Measurements from ENCODE around the gene PHOSPHO2. TPM values are rescaled to one million over a fixed set of nuclear protein-coding genes. Genes with fewer than 3 reads are reported as not detected.

PHOSPHO2 gene
- total and polyA plus RNA-seq, 2 donors (not counting 3 experiments of a cell fraction or from before 2014, with no cell fraction given) = 0.69 to 2.7 TPM

- H3K4me1 ChIP-seq (ENCODE audit: control insufficient read depth, extremely low read depth, insufficient read depth, low read length) = peaks cover 9% of the 10 kb centered on the region
- H3K27me3 ChIP-seq (ENCODE audit: control insufficient read depth in 2 of 2, insufficient read depth in 2 of 2, low read length in 2 of 2) = peaks cover 2 to 3% of the 10 kb centered on the region in 2 experiments
- ChIA-PET POLR2A (no interaction called here), CTCF (interaction anchor here (0.8 to 1.0 kb wide), 2 partner anchors 20 to 236 kb away, joined by 4 read pairs; no protein-coding TSS in a partner anchor)
- BruUV-seq (replicated peaks) = no TSS peak
- H3K36me3 ChIP-seq (ENCODE audit: control insufficient read depth in 2 of 2, extremely low read depth in 1 of 2, insufficient read depth in 2 of 2, low read length in 2 of 2) = no peaks in the 10 kb centered on the region
- DNase-seq (ENCODE audit: low read depth, low spot score) (no peak), FAIRE-seq (no peak)
- no peak overlapping the region for H3K4me2 ChIP-seq (ENCODE audit: insufficient read depth, low read length)
- H3K9me1 ChIP-seq (replicated peaks; ENCODE audit: control insufficient read depth, extremely low read depth, insufficient read depth, low read length) = no peaks in the 10 kb centered on the region
- dilution Hi-C loops (cut with MboI; ENCODE audit: extremely low pct_ligation_motif_present, low sequenced_read_pairs) = no loop called here
- H3K9me3 ChIP-seq (replicated peaks; ENCODE audit: control insufficient read depth, insufficient read depth, low read length) = no peaks in the 10 kb centered on the region
- no peaks in the 10 kb centered on the region for H4K20me1 ChIP-seq (replicated peaks; ENCODE audit: control insufficient read depth, extremely low read depth, insufficient read depth, low read length)
- no peak overlapping the region for H3K9ac ChIP-seq (replicated peaks; ENCODE audit: extremely low read depth, insufficient read depth, low read length)
- H3K4me3 ChIP-seq (replicated peaks in 1 of 3; ENCODE audit: insufficient read depth in 1 of 3, low read depth in 1 of 3, low read length in 3 of 3) = no peak overlapping the region
- intact Hi-C loops (cut with micrococcal nuclease) = no loop called here
- H3K79me2 ChIP-seq (ENCODE audit: control insufficient read depth, insufficient read depth, low read length) = no peaks in the 10 kb centered on the region
- TF ChIP-seq EZH2 (IDR thresholded peaks at IDR 0.05; ENCODE audit: borderline replicate concordance, low read depth, low read length, severe bottlenecking) (no peak), MYC (IDR thresholded peaks at IDR 0.05; ENCODE audit: low read depth, low read length) (no peak), JUN (IDR thresholded peaks at IDR 0.05; ENCODE audit: borderline replicate concordance, insufficient read depth, insufficient read length, low read depth) (no peak), MAX (IDR thresholded peaks at IDR 0.05; ENCODE audit: insufficient read depth, insufficient read length) (no peak), GATA2 (IDR thresholded peaks at IDR 0.05; ENCODE audit: insufficient read depth, insufficient read length, low read depth, low read length) (no peak), POLR2A (IDR thresholded peaks at IDR 0.05; ENCODE audit: low read depth, low read length) (no peak), FOS (IDR thresholded peaks at IDR 0.05; ENCODE audit: borderline replicate concordance, insufficient read depth, low read length) (no peak)
- no peak overlapping the region for H2AFZ ChIP-seq (ENCODE audit: low read depth, low read length)
- H3K27ac ChIP-seq (ENCODE audit: insufficient read depth, low read depth, low read length) = no peak overlapping the region
Observed at GRCh38 chr2:169727065-169727464, 32.8 kb downstream of the PHOSPHO2 start.

- no peak overlapping the region for H3K27ac ChIP-seq (ENCODE audit: insufficient read depth, low read depth, low read length)
- H3K27me3 ChIP-seq (ENCODE audit: control insufficient read depth in 2 of 2, insufficient read depth in 2 of 2, low read length in 2 of 2) = peaks cover 2 to 3% of the 10 kb centered on the region in 2 experiments
- H3K79me2 ChIP-seq (ENCODE audit: control insufficient read depth, insufficient read depth, low read length) = no peaks in the 10 kb centered on the region
- no peak for TF ChIP-seq MYC (IDR thresholded peaks at IDR 0.05; ENCODE audit: low read depth, low read length)
- TF ChIP-seq GATA2 (IDR thresholded peaks at IDR 0.05; ENCODE audit: insufficient read depth, insufficient read length, low read depth, low read length) = no peak
- TF ChIP-seq FOS (IDR thresholded peaks at IDR 0.05; ENCODE audit: borderline replicate concordance, insufficient read depth, low read length) = no peak
- TF ChIP-seq CTCF (IDR thresholded peaks at IDR 0.05; ENCODE audit: extremely low read depth in 1 of 2, insufficient read depth in 1 of 2, low read depth in 1 of 2, low read length in 2 of 2) = no peak
- no peak for TF ChIP-seq EZH2 (IDR thresholded peaks at IDR 0.05; ENCODE audit: borderline replicate concordance, low read depth, low read length, severe bottlenecking)
- no peak for TF ChIP-seq POLR2A (IDR thresholded peaks at IDR 0.05; ENCODE audit: low read depth, low read length)
- no peak for TF ChIP-seq POLR2AphosphoS5 (IDR thresholded peaks at IDR 0.05; ENCODE audit: insufficient read depth, low read depth, low read length)
- no peak for TF ChIP-seq MAX (IDR thresholded peaks at IDR 0.05; ENCODE audit: insufficient read depth, insufficient read length)
- TF ChIP-seq JUN (IDR thresholded peaks at IDR 0.05; ENCODE audit: borderline replicate concordance, insufficient read depth, insufficient read length, low read depth) = no peak
- H3K4me2 ChIP-seq (ENCODE audit: insufficient read depth, low read length) = no peak overlapping the region
- intact Hi-C loops (cut with micrococcal nuclease) (no loop called here), dilution Hi-C loops (cut with MboI; ENCODE audit: extremely low pct_ligation_motif_present, low sequenced_read_pairs) (no loop called here)
- H3K4me1 ChIP-seq (ENCODE audit: control insufficient read depth, extremely low read depth, insufficient read depth, low read length) = peaks cover 14% of the 10 kb centered on the region
- no peak overlapping the region for H3K9ac ChIP-seq (replicated peaks; ENCODE audit: extremely low read depth, insufficient read depth, low read length)
- no peaks in the 10 kb centered on the region for H3K9me1 ChIP-seq (replicated peaks; ENCODE audit: control insufficient read depth, extremely low read depth, insufficient read depth, low read length)
- H2AFZ ChIP-seq (ENCODE audit: low read depth, low read length) = no peak overlapping the region
- FAIRE-seq (no peak), DNase-seq (ENCODE audit: low read depth, low spot score) (no peak)
- H4K20me1 ChIP-seq (replicated peaks; ENCODE audit: control insufficient read depth, extremely low read depth, insufficient read depth, low read length) = no peaks in the 10 kb centered on the region
- CTCF ChIA-PET = no interaction called here
- H3K36me3 ChIP-seq (ENCODE audit: control insufficient read depth in 2 of 2, extremely low read depth in 1 of 2, insufficient read depth in 2 of 2, low read length in 2 of 2) = no peaks in the 10 kb centered on the region
- BruUV-seq (replicated peaks) = no TSS peak
- POLR2A ChIA-PET = no interaction called here
- no peaks in the 10 kb centered on the region for H3K9me3 ChIP-seq (replicated peaks; ENCODE audit: control insufficient read depth, insufficient read depth, low read length)
- H3K4me3 ChIP-seq (replicated peaks in 1 of 3; ENCODE audit: insufficient read depth in 1 of 3, low read depth in 1 of 3, low read length in 3 of 3) = no peak overlapping the region
Observed at GRCh38 chr2:169729274-169729605, 35.0 kb downstream of the PHOSPHO2 start.
